Stimulated activated CD8-positive, alpha-beta memory T cell treated with anti-CD3 and anti-CD28 coated beads, Interleukin-12 subunit alpha, Interleukin-12 subunit beta, amount 100 ng/mL, for 24 hours (primary cell): ENCODE measurements around the gene CCDC183.

Source experiments
- DNase-seq: peaks from one replicate; pipeline ENCODE4 v3.0.0-alpha.2; 2020; ENCODE audit errors: extremely low read depth

The CCDC183 gene

DNA sequence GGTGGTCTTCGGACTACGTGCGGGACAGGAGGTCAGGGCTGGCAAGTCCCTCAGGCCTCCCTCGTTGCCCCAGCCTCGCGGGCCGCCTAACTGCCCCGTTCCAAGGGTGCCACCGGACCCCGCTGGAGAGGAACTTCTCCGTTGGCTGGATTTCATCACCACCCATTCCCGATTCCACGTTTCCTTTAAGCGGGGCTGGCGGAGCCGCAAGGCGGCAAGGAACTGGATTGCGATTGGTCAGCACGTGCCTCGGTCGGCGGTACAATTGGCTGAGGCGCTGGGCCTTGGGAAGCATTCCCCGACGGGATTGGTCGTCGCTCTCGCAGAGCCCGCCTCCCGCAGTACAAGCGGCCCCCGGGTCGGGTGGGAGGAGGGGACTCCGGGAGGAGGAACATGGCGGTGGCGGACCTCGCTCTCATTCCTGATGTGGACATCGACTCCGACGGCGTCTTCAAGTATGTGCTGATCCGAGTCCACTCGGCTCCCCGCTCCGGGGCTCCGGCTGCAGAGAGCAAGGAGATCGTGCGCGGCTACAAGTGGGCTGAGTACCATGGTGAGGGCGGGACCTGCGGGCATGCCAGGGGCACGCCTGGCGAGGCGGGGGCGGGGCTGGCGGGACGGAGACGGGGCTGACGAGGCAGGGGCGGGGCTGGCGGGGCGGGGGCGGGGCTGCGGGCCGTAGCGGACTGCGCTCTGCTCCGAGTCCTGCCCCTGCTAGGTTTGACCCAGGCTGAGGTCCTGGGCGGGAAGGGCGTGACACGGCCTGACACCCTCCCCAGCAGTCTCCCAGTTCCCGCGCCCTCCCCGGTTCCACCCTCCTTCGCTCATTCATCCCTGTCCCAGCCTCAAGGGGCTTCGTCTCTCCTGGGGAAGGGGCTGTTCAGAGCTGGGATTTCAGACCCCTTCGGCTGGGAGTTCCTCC, 53.2 kb downstream of the CCDC183 start, which contains the start of gene PHPT1:
TSS of gene PHPT1 (plus strand) at position 372 of the 922 bp plus-strand sequence. CDS start at position 394, 22 bp downstream.
- peak; percentile 87 for DNase-seq

- DNase-seq: no peak
These were observed 54.1 kb downstream of the CCDC183 start for GRCh38 chr9:136849960-136850865.

- no peak for DNase-seq
These were observed 55.0 kb downstream of the CCDC183 start for GRCh38 chr9:136850866-136851775.

DNA sequence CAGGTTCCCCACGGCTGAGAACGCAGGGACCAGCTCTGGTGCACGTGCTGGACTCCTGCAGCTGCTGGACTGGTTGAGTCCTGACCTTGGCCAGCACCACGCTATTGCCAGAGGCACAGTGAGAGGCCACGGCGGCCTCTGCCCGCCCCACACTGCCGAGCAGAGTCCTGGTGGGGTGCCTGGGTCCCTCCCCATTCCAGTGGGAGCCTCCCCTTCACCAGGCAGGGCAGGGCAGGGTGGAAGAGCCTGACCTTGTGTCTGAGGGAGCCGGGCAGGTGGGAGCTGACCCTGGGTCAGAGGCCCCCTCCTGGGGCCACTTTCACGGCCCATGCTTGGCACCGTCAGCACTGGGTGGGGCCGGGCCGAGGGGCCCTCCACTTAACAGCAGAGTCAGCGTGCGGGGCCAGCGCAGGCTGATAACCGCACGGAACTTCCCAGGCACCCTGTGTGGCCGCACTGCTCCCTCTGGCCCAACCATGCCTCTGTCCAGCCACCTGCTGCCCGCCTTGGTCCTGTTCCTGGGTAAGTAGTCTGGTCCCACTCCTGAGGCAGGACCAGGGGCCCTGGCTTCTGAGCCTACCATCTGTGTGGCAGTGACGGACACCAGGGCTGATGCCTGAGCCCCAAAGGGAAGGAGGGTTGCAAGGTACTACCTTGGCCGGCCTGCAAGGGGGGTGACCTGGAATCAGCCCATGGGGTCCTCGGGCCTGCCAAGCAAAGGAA, 56.0 kb downstream of the CCDC183 start, which contains the start of gene MAMDC4:
TSS of gene MAMDC4 (plus strand) at position 406 of the 723 bp plus-strand sequence. CDS start at position 477, 71 bp downstream.
- no peak for DNase-seq

DNA sequence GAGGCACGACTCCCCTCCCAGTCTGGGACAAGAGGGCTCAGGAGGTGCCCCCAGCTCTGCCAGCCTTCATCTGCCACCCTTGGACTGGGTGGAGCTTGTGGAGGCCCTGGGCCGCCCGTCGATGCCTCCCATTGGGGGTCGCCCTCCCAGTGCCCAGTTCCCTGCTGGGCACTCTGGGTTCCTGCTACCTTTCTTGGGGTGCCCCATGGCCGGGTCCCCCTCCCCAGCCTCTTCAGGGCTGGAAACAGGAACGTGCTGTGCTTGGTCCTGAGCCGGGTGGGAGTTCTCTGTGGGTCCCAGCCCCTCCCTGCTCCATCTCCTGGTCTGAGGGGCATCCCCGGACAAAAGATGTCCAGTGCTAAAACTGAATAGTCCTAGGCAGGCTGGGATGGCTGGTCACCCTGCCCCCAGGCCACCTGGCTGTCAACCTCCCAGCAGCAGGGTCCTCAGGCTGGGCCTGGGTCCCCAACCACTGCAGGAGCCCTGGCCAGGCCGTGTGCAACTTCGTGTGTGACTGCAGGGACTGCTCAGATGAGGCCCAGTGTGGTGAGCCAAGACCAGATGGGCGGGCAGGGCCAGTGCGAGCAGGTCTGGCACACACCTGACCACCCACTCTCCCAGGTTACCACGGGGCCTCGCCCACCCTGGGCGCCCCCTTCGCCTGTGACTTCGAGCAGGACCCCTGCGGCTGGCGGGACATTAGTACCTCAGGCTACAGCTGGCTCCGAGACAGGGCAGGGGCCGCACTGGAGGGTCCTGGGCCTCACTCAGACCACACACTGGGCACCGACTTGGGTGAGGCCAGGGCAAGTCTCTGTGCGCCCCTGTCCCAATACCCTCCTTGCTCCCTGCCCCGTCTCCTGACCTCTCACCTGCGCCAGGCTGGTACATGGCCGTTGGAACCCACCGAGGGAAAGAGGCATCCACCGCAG, 56.8 kb downstream of the CCDC183 start:
- DNase-seq: no peak

- no peak for DNase-seq
These were observed 57.5 kb downstream of the CCDC183 start for GRCh38 chr9:136853596-136854112.

DNA sequence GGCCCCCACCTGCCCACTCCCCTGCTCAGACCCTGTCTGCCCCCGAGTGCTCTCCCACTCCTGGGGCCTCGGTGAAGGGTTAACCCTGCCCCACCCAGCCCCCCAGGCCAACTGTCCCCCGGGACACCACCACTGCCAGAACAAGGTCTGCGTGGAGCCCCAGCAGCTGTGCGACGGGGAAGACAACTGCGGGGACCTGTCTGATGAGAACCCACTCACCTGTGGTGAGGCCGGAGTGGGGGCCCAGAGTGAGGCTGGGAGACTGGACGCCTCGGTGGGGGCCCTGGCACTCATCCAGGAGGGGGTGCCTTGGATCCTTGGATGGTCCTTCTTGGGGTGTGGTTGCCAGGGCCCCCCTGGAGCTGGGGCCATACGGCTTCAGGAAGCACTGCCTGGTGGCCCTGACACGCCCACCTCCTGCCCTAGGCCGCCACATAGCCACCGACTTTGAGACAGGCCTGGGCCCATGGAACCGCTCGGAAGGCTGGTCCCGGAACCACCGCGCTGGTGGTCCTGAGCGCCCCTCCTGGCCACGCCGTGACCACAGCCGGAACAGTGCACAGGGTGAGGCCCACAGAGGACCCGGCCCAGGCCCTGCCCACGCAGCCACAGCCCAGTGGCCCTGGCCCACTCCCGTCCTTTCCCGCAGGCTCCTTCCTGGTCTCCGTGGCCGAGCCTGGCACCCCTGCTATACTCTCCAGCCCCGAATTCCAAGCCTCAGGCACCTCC, 58.1 kb downstream of the CCDC183 start:
- DNase-seq: no peak

- DNase-seq: no peak
These were observed 58.8 kb downstream of the CCDC183 start for GRCh38 chr9:136854842-136855460.

GRCh38 chr9:136855461-136856078, 59.4 kb downstream of the CCDC183 start:
- no peak for DNase-seq

DNA sequence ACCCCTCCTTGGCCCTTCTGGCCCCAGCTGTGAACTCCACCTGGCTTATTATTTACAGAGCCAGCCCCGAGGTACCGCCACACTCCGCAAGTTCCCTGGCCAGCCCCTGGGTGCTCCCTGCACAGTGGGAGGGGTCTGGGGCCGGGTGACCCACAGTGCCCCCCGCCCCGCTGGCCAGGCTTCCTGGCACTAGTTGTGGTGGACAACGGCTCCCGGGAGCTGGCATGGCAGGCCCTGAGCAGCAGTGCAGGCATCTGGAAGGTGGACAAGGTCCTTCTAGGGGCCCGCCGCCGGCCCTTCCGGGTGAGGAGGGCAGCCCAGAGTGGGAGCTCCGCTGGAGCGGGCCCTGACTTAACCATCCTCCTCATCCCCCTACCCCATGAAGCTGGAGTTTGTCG, 59.9 kb downstream of the CCDC183 start:
- no peak for DNase-seq

- no peak for DNase-seq
These were observed 60.5 kb downstream of the CCDC183 start for GRCh38 chr9:136856541-136857141.

- DNase-seq: no peak
These were observed 61.0 kb downstream of the CCDC183 start for GRCh38 chr9:136857166-136857565.
